GM12872 (cell line): ENCODE measurements around the gene INPP4B.

Source experiments
- CTCF ChIP-seq: IDR thresholded peaks from 3 replicates; pipeline ENCODE4 v1.5.1; 2011; ENCODE audit warnings: low read depth, mild to moderate bottlenecking, low read length, moderate library complexity; ENCODE audit not compliant: insufficient read depth

The INPP4B gene

GRCh38 chr4:142440093-142440492 lies 406.0 kb downstream of the INPP4B start:
- no peak for TF ChIP-seq CTCF

GRCh38 chr4:142435599-142436235 lies 410.4 kb downstream of the INPP4B start:
- no peak for TF ChIP-seq CTCF

- no peak for TF ChIP-seq CTCF
Measured at GRCh38 chr4:142434519-142435224, 411.4 kb downstream of the INPP4B start.

GRCh38 chr4:142428715-142429114 lies 417.4 kb downstream of the INPP4B start:
- no peak for TF ChIP-seq CTCF

GRCh38 chr4:142427456-142427855 lies 418.6 kb downstream of the INPP4B start:
- TF ChIP-seq CTCF: no peak

- TF ChIP-seq CTCF: no peak
Measured at GRCh38 chr4:142423861-142424260, 422.2 kb downstream of the INPP4B start.

GRCh38 chr4:142420311-142421095 lies 425.6 kb downstream of the INPP4B start:
- TF ChIP-seq CTCF: no peak
